Neutrophil (primary cell): ENCODE results near the gene APOLD1.

Experiments used
- H3K27ac ChIP-seq: fragments of 200-600 bp; sonication (generic); 2 replicates; pipeline ENCODE4 v1.5.1; 2016; ENCODE audit warnings: mild to moderate bottlenecking, moderate library complexity
- H3K27me3 ChIP-seq: fragments of 200-600 bp; sonication (generic); 2 replicates; pipeline ENCODE4 v1.6.0; 2016; ENCODE audit warnings: mild to moderate bottlenecking
- H3K36me3 ChIP-seq: fragments of 200-600 bp; sonication (generic); 2 replicates; pipeline ENCODE4 v1.5.1; 2017
- H3K4me1 ChIP-seq, 2 experiments: fragments of 200-600 bp in 1 of 2; sonication (generic) in 1 of 2; 1 replicate in 1 of 2; 2 replicates in 1 of 2; pipeline versions ENCODE4 v1.5.1 to v1.6.1; 2013 to 2016; ENCODE audit warnings: low read depth in 1 of 2, low read length in 1 of 2, mild to moderate bottlenecking in 1 of 2, moderate library complexity in 1 of 2; ENCODE audit not compliant: control insufficient read depth in 1 of 2, insufficient read depth in 1 of 2
- H3K4me3 ChIP-seq, 2 experiments: fragments of 200-600 bp in 1 of 2; sonication (generic) in 1 of 2; 1 replicate in 1 of 2; 2 replicates in 1 of 2; pipeline ENCODE4 v1.5.1; 2013 to 2016; ENCODE audit warnings: low read depth in 1 of 2, low read length in 1 of 2, mild to moderate bottlenecking in 1 of 2, moderate library complexity in 1 of 2
- H3K9me3 ChIP-seq: fragments of 200-600 bp; sonication (generic); 2 replicates; pipeline ENCODE4 v1.5.1; 2016
- TF ChIP-seq, protein P1 (sequence below): fragments of 200-600 bp; sonication (generic); IDR thresholded peaks from 2 replicates; pipeline ENCODE4 v1.5.1; 2016; ENCODE audit warnings: antibody characterized with exemption

Gene APOLD1

DNA sequence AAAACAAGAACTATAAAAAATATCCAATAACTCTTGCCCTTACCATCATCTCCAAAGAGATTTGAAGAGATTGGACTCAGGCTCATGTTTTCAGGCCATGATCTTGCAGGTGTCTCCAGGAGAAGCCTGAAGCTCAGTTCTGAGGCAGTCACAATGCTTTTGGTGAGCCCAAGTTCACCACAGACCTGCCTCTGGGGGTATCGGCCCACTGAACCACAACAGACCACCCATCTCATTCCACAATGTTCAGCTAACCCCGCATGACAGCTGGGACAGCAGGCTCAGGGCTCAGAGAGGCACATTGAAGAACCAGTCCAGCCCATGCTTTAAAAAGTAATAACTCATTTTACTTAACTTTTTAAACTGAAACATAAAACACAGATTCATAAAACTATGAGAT lies 28.3 kb upstream of the APOLD1 start:
- H3K36me3 ChIP-seq: no peaks in the 10 kb centered on the region
- TF ChIP-seq, protein P1, sequence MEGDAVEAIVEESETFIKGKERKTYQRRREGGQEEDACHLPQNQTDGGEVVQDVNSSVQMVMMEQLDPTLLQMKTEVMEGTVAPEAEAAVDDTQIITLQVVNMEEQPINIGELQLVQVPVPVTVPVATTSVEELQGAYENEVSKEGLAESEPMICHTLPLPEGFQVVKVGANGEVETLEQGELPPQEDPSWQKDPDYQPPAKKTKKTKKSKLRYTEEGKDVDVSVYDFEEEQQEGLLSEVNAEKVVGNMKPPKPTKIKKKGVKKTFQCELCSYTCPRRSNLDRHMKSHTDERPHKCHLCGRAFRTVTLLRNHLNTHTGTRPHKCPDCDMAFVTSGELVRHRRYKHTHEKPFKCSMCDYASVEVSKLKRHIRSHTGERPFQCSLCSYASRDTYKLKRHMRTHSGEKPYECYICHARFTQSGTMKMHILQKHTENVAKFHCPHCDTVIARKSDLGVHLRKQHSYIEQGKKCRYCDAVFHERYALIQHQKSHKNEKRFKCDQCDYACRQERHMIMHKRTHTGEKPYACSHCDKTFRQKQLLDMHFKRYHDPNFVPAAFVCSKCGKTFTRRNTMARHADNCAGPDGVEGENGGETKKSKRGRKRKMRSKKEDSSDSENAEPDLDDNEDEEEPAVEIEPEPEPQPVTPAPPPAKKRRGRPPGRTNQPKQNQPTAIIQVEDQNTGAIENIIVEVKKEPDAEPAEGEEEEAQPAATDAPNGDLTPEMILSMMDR: no peak
- no peak overlapping the region for H3K4me3 ChIP-seq
- no peaks in the 10 kb centered on the region for H3K27me3 ChIP-seq
- no peak overlapping the region for H3K27ac ChIP-seq
- H3K9me3 ChIP-seq: no peaks in the 10 kb centered on the region
- no peaks in the 10 kb centered on the region for H3K4me1 ChIP-seq

DNA sequence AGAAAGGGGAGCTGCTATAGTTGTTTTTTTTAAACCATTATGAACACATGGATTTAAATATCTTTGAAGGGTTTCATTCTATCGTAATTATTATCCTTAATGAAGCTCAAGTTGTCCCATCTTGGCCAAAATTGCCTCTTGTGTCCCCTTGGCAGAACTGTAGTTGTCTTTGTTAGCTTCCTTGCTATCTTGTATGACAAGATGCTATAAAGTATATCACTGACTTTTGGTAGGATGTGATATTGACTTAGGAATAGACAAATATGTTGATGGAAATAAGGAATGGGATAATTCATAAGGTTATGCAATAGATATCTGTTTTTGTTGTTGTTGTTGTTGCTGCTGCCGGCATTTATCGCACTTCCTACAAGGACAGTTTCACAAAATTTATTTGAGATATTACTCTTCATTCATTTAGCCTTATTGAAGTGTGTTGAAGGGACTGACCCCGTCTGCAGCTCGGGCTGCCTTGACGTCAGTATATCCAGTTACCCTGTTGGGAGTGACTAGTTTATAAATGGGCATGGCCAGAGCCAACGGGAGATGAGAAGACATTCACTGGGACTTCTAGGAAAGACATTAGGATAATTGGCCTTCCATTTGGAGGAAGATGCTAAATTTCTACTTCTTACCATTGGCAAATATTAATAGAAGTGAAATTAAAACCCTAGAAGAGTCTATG lies 26.1 kb upstream of the APOLD1 start:
- no peaks in the 10 kb centered on the region for H3K4me1 ChIP-seq

DNA sequence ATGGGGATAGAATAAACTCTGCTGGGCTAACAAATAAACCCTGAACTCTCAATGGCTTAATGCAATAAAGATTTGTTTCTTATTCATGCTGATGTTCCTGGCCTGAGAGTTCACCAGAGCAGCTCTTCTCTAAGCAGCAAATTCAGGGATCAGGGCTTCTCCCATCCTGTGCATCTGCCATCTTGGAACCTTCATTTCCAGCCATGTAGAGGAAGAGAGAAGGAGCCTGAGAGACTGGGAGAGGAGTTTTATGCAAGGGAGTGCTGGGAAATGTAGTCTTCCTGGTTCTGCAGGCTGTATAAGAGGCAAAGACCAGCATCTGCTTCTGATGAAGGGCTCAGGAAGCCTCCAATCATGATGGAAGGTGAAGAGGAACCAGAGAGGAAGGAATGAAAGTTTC lies 20.6 kb upstream of the APOLD1 start:
- TF ChIP-seq, protein P1: no peak

More for the DNA sequence above, 26.1 kb upstream of the APOLD1 start:
- Histone ChIP-seq H3K4me3 (no peak overlapping the region), H3K36me3 (no peaks in the 10 kb centered on the region), H3K27me3 (no peaks in the 10 kb centered on the region), H3K9me3 (no peaks in the 10 kb centered on the region), H3K27ac (no peak overlapping the region)
- TF ChIP-seq, protein P1: no peak

DNA sequence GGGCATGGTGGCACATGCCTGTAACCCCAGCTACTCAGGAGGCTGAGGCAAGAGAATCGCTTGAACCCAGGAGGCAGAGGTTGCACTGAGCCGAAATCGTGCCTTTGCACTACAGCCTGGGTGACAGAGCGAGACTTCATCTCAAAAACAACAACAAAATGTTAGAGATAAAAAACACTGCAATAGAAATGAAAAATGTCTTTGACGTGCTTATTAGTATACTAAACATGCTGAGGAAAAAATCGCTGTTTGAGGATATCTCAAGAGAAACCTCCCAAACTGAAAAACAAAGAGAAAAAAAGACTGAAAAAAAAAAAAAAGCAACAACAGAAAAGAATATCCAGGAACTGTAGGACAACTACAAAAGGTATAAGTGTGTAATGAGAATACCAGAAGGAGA lies 15.2 kb upstream of the APOLD1 start:
- Histone ChIP-seq H3K27me3 (no peaks in the 10 kb centered on the region), H3K27ac (no peak overlapping the region), H3K9me3 (no peaks in the 10 kb centered on the region), H3K4me1 (no peaks in the 10 kb centered on the region), H3K36me3 (no peaks in the 10 kb centered on the region), H3K4me3 (no peak overlapping the region)
- TF ChIP-seq, protein P1: no peak

More for the DNA sequence above, 20.6 kb upstream of the APOLD1 start:
- Histone ChIP-seq H3K9me3 (no peaks in the 10 kb centered on the region), H3K27me3 (no peaks in the 10 kb centered on the region), H3K4me3 (no peak overlapping the region), H3K4me1 (no peaks in the 10 kb centered on the region), H3K27ac (no peak overlapping the region), H3K36me3 (no peaks in the 10 kb centered on the region)

DNA sequence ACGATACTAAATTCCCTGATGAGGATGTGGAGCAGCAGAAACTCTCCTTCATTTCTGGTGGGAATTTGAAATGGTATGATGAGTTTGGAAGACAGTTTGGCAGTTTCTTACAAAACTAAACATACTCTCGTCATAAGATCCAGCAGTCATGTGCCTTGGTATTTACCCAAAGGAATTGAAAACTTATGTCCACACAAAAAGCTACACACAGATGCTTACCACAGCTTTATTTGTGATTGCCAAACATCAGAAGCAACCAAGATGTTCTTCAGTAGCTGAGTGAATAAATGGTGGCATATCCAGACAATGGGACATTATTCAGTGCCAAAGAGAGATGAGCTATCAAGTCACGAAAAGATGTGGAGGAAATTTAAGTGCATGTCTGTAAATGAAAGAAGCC lies 10.7 kb upstream of the APOLD1 start:
- Histone ChIP-seq H3K4me1 (peaks cover 0 to 6% of the 10 kb centered on the region in 2 experiments), H3K4me3 (no peak overlapping the region), H3K27ac (no peak overlapping the region), H3K9me3 (no peaks in the 10 kb centered on the region), H3K27me3 (no peaks in the 10 kb centered on the region), H3K36me3 (no peaks in the 10 kb centered on the region)
- TF ChIP-seq, protein P1: no peak
